Osteoblast (primary cell): ENCODE data around the gene MYH9. TPM values are rescaled to one million over a fixed set of nuclear protein-coding genes. Genes with fewer than 3 reads are reported as not detected.

ENCODE experiments used
- DNase-seq: peaks from one replicate; pipeline ENCODE4 v3.0.0; 2011; ENCODE audit warnings: low spot score, mixed read lengths; ENCODE audit not compliant: insufficient read length; ENCODE audit errors: missing footprints
- H2AFZ ChIP-seq: 2 replicates; pipeline ENCODE4 v1.6.0; 2011; ENCODE audit warnings: mild to moderate bottlenecking, low read length
- H3K27ac ChIP-seq: 2 replicates; pipeline ENCODE4 v1.5.1; 2011; ENCODE audit warnings: mild to moderate bottlenecking, low read depth, low read length, moderate library complexity
- H3K27me3 ChIP-seq: 2 replicates; pipeline ENCODE4 v1.6.0; 2012; ENCODE audit warnings: mild to moderate bottlenecking, control low read depth, inconsistent platforms, low read length, moderate library complexity; ENCODE audit not compliant: insufficient read depth
- H3K36me3 ChIP-seq: 2 replicates; pipeline ENCODE4 v1.5.1; 2011; ENCODE audit warnings: mild to moderate bottlenecking, low read length, control low read depth, moderate library complexity; ENCODE audit not compliant: insufficient read depth
- H3K4me1 ChIP-seq: 2 replicates; pipeline ENCODE4 v1.5.1; 2011; ENCODE audit warnings: mild to moderate bottlenecking, low read length, control low read depth, moderate library complexity; ENCODE audit not compliant: insufficient read depth
- H3K4me2 ChIP-seq: 2 replicates; pipeline ENCODE4 v1.6.0; 2011; ENCODE audit warnings: mild to moderate bottlenecking, low read length; ENCODE audit not compliant: insufficient read depth
- H3K4me3 ChIP-seq: fragments of 200-600 bp; sonication (generic); 3 replicates; pipeline ENCODE4 v1.5.1; 2012; ENCODE audit warnings: mild to moderate bottlenecking, low read length, inconsistent platforms; ENCODE audit not compliant: insufficient read depth
- H3K79me2 ChIP-seq: 2 replicates; pipeline ENCODE4 v1.6.0; 2012; ENCODE audit warnings: mild to moderate bottlenecking, low read length, control low read depth, inconsistent platforms; ENCODE audit not compliant: insufficient read depth
- H3K9me3 ChIP-seq: 2 replicates; pipeline ENCODE4 v1.5.1; 2011; ENCODE audit warnings: low read depth, low read length, control low read depth
- H4K20me1 ChIP-seq: 2 replicates; pipeline ENCODE4 v1.6.0; 2012; ENCODE audit warnings: mild to moderate bottlenecking, low read length, control low read depth; ENCODE audit not compliant: insufficient read depth
- CTCF ChIP-seq: IDR thresholded peaks from 2 replicates; pipeline ENCODE4 v1.5.1; 2011; ENCODE audit warnings: mild to moderate bottlenecking, low read depth, low read length, moderate library complexity; ENCODE audit errors: extremely low read depth
- total RNA-seq: library from RNA; depleted of rRNA; stranded (reverse); fragments of >200 nt; gene quantifications from 2 replicates; pipeline ENCODE4 v1.2.3, GENCODE V29; 2012

Gene MYH9
- total RNA-seq, 1 donor, result 964 TPM

GRCh38 chr22:36289406-36289870 lies 98.3 kb downstream of the MYH9 start:
- Histone ChIP-seq H2AFZ (no peak overlapping the region), H3K4me3 (no peak overlapping the region), H3K36me3 (peaks cover 86% of the 10 kb centered on the region), H3K27ac (no peak overlapping the region), H3K9me3 (no peaks in the 10 kb centered on the region), H3K4me1 (no peaks in the 10 kb centered on the region), H3K27me3 (no peaks in the 10 kb centered on the region), H3K4me2 (no peak overlapping the region), H4K20me1 (peaks cover 77% of the 10 kb centered on the region), H3K79me2 (peaks cover 78% of the 10 kb centered on the region)
- TF ChIP-seq CTCF, result no peak
- no peak for DNase-seq

GRCh38 chr22:36288571-36289405 lies 99.0 kb downstream of the MYH9 start:
- TF ChIP-seq CTCF, result no peak
- H3K36me3 ChIP-seq, result peaks cover 86% of the 10 kb centered on the region

GRCh38 chr22:36287881-36288515 lies 99.8 kb downstream of the MYH9 start:
- Histone ChIP-seq H2AFZ (no peak overlapping the region), H3K9me3 (no peaks in the 10 kb centered on the region), H4K20me1 (peaks cover 69% of the 10 kb centered on the region), H3K36me3 (peaks cover 85% of the 10 kb centered on the region), H3K4me2 (no peak overlapping the region), H3K4me1 (no peaks in the 10 kb centered on the region), H3K27ac (no peak overlapping the region), H3K27me3 (no peaks in the 10 kb centered on the region), H3K4me3 (no peak overlapping the region), H3K79me2 (peaks cover 67% of the 10 kb centered on the region)
- peak; percentile 81 for DNase-seq
- no peak for TF ChIP-seq CTCF

More at GRCh38 chr22:36288571-36289405, 99.0 kb downstream of the MYH9 start:
- H3K4me3 ChIP-seq, result no peak overlapping the region
- H3K27me3 ChIP-seq, result no peaks in the 10 kb centered on the region
- H3K79me2 ChIP-seq, result peaks cover 74% of the 10 kb centered on the region
- H3K4me1 ChIP-seq, result no peaks in the 10 kb centered on the region
- DNase-seq, result peak; percentile 83
- H2AFZ ChIP-seq, result no peak overlapping the region
- H3K27ac ChIP-seq, result no peak overlapping the region
- no peaks in the 10 kb centered on the region for H3K9me3 ChIP-seq
- no peak overlapping the region for H3K4me2 ChIP-seq
- H4K20me1 ChIP-seq, result peaks cover 74% of the 10 kb centered on the region
